GM20431 (cell line): ENCODE measurements around the gene NOTUM.

Experiments
- in situ Hi-C: fragments of 300-500 bp; cut with MseI, MboI; formaldehyde crosslinking; loops from one replicate; pipeline ENCODE4 v1.15.0; 2020; ENCODE audit warnings: low sequenced_read_pairs; ENCODE audit not compliant: unreplicated experiment

NOTUM gene

GRCh38 chr17:81961087-81961511 is at the start of gene NOTUM:
NOTUM (minus strand) TSS chr17:81961187; CDS start chr17:81960909, 278 bp downstream.
- in situ Hi-C loops = no loop called here

- in situ Hi-C loops = no loop called here
Observed at GRCh38 chr17:82009413-82009812, 48.4 kb upstream of the NOTUM start.

GRCh38 chr17:82008941-82009405 is 48.0 kb upstream of the NOTUM start:
- in situ Hi-C loops = no loop called here

DNA sequence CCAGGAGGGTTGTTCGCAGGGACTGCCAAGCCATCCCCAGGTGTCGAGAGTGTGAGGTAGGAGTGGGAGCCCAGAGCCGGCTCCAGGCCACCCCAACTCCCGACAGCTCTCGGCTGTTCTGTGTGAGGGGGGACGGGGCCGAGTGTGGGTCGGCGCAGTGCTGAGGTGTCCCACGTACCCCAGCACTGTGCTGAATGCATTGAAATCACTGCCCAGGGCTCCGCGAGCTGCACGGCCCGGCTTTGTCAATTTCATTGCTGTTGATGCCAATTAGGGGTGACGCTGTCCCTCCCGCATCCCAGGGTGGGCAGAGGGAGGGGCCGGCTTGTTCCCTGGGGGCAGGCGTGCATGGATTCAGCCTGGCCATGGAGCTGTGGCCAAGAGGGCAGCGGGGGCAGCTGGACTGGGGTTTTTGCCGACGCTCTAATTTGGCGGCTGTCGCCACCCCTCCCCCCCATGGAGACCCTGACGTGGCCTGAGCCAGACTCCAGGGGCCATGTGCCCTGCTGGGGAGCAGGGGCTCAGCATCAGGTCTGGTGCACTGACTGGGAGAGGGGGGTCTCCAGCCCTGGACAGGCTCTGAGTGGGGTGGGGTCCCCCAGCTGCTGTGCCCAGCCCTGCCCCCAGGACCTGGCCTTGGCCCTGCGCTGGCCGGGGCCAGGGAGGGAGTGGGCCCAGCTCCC is 47.4 kb upstream of the NOTUM start:
- in situ Hi-C loops = no loop called here

GRCh38 chr17:82007495-82008257 is 46.7 kb upstream of the NOTUM start:
- in situ Hi-C loops = no loop called here

GRCh38 chr17:82007228-82007494 is 46.2 kb upstream of the NOTUM start:
- in situ Hi-C loops = no loop called here

GRCh38 chr17:82006468-82007227 is 45.7 kb upstream of the NOTUM start:
- in situ Hi-C loops = no loop called here

DNA sequence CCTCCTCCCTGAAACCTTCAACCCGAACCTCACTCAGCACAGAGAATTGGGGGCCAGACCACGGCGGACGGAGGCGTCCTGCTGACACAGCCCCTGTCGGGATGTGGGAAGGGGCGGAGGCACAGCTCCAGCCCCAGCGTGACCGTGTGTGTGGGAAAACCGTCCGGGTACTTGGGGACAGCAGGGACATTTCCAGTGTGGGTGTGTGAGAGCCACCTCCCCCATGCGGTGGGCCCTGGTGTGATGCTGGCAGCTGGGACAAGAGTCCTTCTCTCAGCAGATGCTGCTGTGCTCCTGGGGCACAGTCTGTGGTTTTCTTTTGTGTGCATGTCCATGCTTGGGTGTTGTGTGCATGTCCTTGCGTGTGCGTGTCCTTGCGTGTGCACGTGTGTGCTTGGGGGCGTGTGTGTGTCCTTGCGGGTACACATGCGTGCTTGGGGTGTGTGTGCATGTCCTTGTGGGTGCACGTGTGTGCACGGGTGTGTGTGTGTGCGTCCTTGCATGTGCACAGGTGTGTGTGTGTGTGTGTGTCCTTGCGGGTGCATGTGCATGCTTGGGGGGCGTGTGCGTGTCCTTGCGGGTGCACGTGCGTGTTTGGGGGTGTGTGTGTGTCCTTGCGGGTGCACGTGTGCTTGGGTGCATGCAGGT is 44.8 kb upstream of the NOTUM start:
- in situ Hi-C loops = no loop called here

GRCh38 chr17:82004517-82005455 is 43.8 kb upstream of the NOTUM start:
- in situ Hi-C loops = no loop called here

- in situ Hi-C loops = no loop called here
Observed at GRCh38 chr17:82003411-82004381, 42.7 kb upstream of the NOTUM start.

- in situ Hi-C loops = no loop called here
Observed at GRCh38 chr17:82001571-82002056, 40.6 kb upstream of the NOTUM start.

DNA sequence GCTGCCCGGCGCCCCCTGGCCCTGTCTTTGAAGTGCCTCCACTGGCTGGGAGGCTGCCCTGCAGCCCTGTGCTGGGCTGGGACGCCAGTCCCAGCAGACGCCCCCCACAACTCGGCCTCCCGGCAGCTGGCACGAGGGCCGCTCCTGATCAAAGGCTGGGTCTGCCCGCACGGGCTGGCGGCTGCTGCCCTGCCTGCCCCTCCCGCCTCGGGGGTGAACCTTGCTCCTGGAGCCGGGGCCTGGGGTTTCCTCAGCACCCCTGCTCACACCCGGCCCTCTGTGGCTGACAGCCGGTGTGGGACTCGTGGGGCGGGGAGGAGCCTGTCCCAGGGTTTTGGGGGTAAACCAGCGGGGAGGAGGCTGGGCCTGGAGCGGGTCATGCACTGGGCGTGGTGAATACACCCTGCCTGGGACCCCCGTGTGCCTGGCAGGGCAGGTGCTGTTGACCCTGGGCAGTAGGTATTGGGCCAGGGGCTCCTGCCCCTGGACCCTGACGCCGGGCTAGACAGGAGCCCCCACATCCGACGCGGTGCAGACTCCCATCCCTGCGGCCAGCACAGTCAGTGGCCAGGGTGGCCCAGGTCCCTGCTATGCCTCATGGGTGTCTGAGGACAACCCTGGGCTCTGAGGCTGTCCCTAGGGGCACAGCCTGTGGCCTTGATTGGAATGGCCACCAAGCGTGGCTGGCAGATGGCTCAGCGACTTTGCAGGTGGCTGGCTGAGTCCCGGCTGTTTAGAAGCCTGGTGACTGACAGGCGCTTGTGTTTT is 40.0 kb upstream of the NOTUM start:
- in situ Hi-C loops = no loop called here

DNA sequence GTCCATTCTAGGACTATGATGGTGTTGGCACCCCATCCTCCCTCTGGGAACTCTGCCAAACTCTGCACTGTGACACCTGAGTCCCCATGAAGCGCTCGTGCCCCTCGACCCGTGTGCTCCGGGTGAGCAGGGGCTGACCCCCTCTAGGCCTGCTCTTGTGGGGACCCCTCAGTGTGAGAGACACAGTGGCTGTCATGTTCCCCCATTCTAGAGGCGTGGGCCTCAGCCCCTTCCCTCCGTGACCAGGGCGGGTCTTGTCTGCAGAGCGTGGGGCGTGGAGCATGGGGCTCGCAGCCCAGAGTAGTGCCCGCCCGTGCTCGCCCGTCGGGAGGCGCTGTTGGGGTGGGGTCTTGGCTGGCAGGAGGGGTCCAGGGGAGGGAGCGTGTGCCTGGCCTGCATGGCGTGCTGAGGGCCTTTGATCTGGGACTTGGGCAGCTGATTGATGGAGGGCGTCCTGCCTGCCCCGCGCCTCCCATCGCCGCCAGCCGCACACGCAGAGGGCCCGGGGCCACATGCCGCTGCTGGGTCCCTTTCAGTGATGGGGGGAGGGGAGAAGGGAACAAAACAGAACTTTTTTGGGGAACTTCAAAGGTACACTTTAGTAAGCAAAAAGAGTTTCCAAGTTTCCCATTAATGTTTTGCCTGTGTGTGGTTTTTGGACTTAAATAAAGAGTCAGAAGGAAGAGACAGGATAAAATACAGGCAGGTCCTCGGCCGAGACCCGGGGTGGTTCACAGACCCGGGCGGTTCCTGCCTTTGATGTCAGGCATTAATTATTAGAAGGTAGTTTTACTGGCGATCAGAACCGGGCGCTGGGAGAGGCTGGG is 39.2 kb upstream of the NOTUM start:
- in situ Hi-C loops = no loop called here

- in situ Hi-C loops = no loop called here
Observed at GRCh38 chr17:81999587-81999975, 38.6 kb upstream of the NOTUM start.

DNA sequence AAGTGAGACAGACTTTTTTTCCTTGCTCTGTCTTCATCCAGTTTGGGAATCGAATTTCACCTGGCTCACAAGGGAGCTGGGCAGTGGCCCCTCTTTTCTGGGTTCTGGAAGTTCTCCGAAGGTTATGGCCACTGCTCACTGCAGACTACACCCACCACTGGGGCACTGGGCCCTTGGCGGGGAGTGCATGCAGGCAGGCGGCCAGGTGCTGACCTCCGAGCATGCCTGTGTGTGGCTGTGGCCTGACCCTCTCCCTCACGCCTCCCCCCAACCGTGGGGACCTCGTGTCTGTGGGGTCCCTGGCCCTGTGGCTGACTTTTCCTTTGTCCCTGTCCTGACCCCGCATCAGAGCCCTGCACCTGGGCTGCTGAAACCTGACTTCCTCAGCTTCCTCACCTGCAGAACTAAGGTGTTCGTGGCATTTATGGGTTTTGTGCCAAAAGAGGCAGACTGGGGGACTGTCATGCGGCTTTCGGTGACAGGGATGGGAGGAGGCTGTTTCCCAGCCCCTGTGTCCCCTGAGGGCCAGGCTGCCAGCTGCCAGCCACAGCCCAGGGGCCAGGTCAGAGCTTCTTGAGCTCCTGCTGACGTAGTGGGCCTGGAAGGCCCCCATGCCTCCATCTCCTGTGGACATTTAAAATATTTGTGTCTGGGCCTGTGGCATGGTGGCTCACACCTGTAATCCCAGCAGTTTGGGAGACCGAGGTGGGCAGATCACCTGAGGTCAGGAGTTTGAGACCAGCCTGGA is 37.9 kb upstream of the NOTUM start:
- in situ Hi-C loops = no loop called here

- in situ Hi-C loops = no loop called here
Observed at GRCh38 chr17:81998212-81998611, 37.2 kb upstream of the NOTUM start.
